Right lobe of liver (tissue), 4 donors: ENCODE measurements around the gene PRKAG2.
A peak's percentile ranks its signal among the peaks of the same experiment; 100 is the strongest.

Source experiments
- CTCF ChIP-seq, 4 donors: fragments of 200-600 bp in 3 of 4; fragments of 450-650 bp in 1 of 4; IDR thresholded peaks; one replicate each; pipeline versions ENCODE4 v1.5.1 to v1.8.0; 2016 to 2022; ENCODE audit warnings: antibody characterized with exemption in 4 of 4, mild to moderate bottlenecking in 2 of 4
- POLR2A ChIP-seq: fragments of 450-650 bp; IDR thresholded peaks from one replicate; pipeline ENCODE4 v1.6.1; 2017; ENCODE audit warnings: antibody characterized with exemption, mild to moderate bottlenecking
- donor health status: DM: no; HTN: no; CAD: no.
- donor health status: DM: no; HTN: no; CAD: no.
- donor health status: DM: no; HTN: yes; CAD: no.

- no peak for TF ChIP-seq CTCF (IDR thresholded peaks at IDR 0.05)
- peak; percentile 69 for TF ChIP-seq POLR2A
Observed at GRCh38 chr7:151710646-151711434, 166.1 kb downstream of the PRKAG2 start.
